Measurements from ENCODE around the gene SPAAR. TPM values are rescaled to one million over a fixed set of nuclear protein-coding genes. Genes with fewer than 3 reads are reported as not detected.
A peak's percentile ranks its signal among the peaks of the same experiment; 100 is the strongest.

SPAAR gene
- total RNA-seq = not detected
- polyA plus RNA-seq = not detected

GRCh38 chr9:35909274-35909673 lies at the start of gene SPAAR:
SPAAR (plus strand) TSS chr9:35909490; CDS start chr9:35910464, 974 bp downstream.
- no peaks in the 10 kb centered on the region for H3K27me3 ChIP-seq (ENCODE audit: insufficient read depth, low read length)
- Mint-ChIP-seq H3K4me3 (peak within 1 kb of the TSS in 7 of 8 donors; percentile 12 to 88 (median 73)), H3K27ac (peak within 1 kb of the TSS; percentile 69 to 97 (median 94)), H3K4me1 (peaks cover 44 to 75% (median 63%) of the 10 kb centered on the region in 4 donors), H3K36me3 (no peaks in the 10 kb centered on the region), H3K27me3 (no peaks in the 10 kb centered on the region), H3K9me3 (peaks cover 0 to 2% (median 0%) of the 10 kb centered on the region in 8 donors)
- CTCF ChIA-PET (ENCODE audit: partially characterized antibody) = interaction anchor here (17.5 kb wide), 1 partner anchor 33 kb away, joined by 379 read pairs; no protein-coding TSS in a partner anchor
- DNase-seq = no peak
- no peaks in the 10 kb centered on the region for H3K9me3 ChIP-seq (ENCODE audit: control insufficient read depth in 1 of 2, low read length in 2 of 2)
- POLR2A ChIA-PET (ENCODE audit: partially characterized antibody) = no interaction called here
- H3K36me3 ChIP-seq (ENCODE audit: insufficient read depth, low read length) = no peaks in the 10 kb centered on the region
- intact Hi-C loops (cut with micrococcal nuclease) = no loop called here
- H3K27ac ChIP-seq (ENCODE audit: low read depth, low read length) = peak within 1 kb of the TSS; percentile 30
- peaks cover 81% of the 10 kb centered on the region for H3K4me1 ChIP-seq (ENCODE audit: insufficient read depth, low read length)
- no peak within 1 kb of the TSS for H3K4me3 ChIP-seq (ENCODE audit: low read length in 2 of 2)

- no peak overlapping the region for H3K27ac ChIP-seq (ENCODE audit: low read depth, low read length)
- intact Hi-C loops (cut with micrococcal nuclease) = no loop called here
- POLR2A ChIA-PET (ENCODE audit: partially characterized antibody) = no interaction called here
Measured at GRCh38 chr9:35859990-35860339, 49.3 kb upstream of the SPAAR start.

GRCh38 chr9:35861161-35861897 lies 48.0 kb upstream of the SPAAR start:
- Mint-ChIP-seq H3K4me1 (peaks cover 0 to 3% (median 1%) of the 10 kb centered on the region in 4 donors), H3K27me3 (peaks cover 13 to 16% of the 10 kb centered on the region in 2 donors), H3K36me3 (no peaks in the 10 kb centered on the region), H3K9me3 (peaks cover 0 to 2% (median 0%) of the 10 kb centered on the region in 8 donors), H3K4me3 (no peak overlapping the region), H3K27ac (peak overlapping the region in 1 of 7 donors; percentile 59)
- no peak overlapping the region for H3K4me3 ChIP-seq (ENCODE audit: low read length in 2 of 2)
- no peaks in the 10 kb centered on the region for H3K4me1 ChIP-seq (ENCODE audit: insufficient read depth, low read length)
- H3K36me3 ChIP-seq (ENCODE audit: insufficient read depth, low read length) = no peaks in the 10 kb centered on the region
- no peaks in the 10 kb centered on the region for H3K9me3 ChIP-seq (ENCODE audit: control insufficient read depth in 1 of 2, low read length in 2 of 2)
- intact Hi-C loops (cut with micrococcal nuclease) = no loop called here
- POLR2A ChIA-PET (ENCODE audit: partially characterized antibody) = no interaction called here
- no peak for DNase-seq
- H3K27ac ChIP-seq (ENCODE audit: low read depth, low read length) = no peak overlapping the region
- H3K27me3 ChIP-seq (ENCODE audit: insufficient read depth, low read length) = peaks cover 5% of the 10 kb centered on the region
- CTCF ChIA-PET (ENCODE audit: partially characterized antibody) = interaction anchor here (0.7 kb wide), 1 partner anchor 21 kb away, joined by 3 read pairs; no protein-coding TSS in a partner anchor

More at GRCh38 chr9:35859990-35860339, 49.3 kb upstream of the SPAAR start:
- Histone ChIP-seq H3K9me3 (ENCODE audit: control insufficient read depth in 1 of 2, low read length in 2 of 2) (no peaks in the 10 kb centered on the region), H3K4me3 (ENCODE audit: low read length in 2 of 2) (no peak overlapping the region), H3K4me1 (ENCODE audit: insufficient read depth, low read length) (no peaks in the 10 kb centered on the region), H3K36me3 (ENCODE audit: insufficient read depth, low read length) (no peaks in the 10 kb centered on the region), H3K27me3 (ENCODE audit: insufficient read depth, low read length) (peaks cover 5% of the 10 kb centered on the region)
- Mint-ChIP-seq H3K4me1 (peaks cover 0 to 3% (median 1%) of the 10 kb centered on the region in 4 donors), H3K27me3 (peaks cover 13 to 16% of the 10 kb centered on the region in 2 donors), H3K4me3 (no peak overlapping the region), H3K9me3 (peaks cover 0 to 2% (median 0%) of the 10 kb centered on the region in 8 donors), H3K36me3 (no peaks in the 10 kb centered on the region), H3K27ac (no peak overlapping the region)
- DNase-seq = no peak
- CTCF ChIA-PET (ENCODE audit: partially characterized antibody) = interaction anchor here (0.7 to 1.2 kb wide), 3 partner anchors 18 to 70 kb away, joined by 3 to 5 read pairs (median 3); no protein-coding TSS in a partner anchor

- intact Hi-C loops (cut with micrococcal nuclease) = no loop called here
- Histone ChIP-seq H3K4me3 (ENCODE audit: low read length in 2 of 2) (no peak overlapping the region), H3K27me3 (ENCODE audit: insufficient read depth, low read length) (peaks cover 5% of the 10 kb centered on the region), H3K4me1 (ENCODE audit: insufficient read depth, low read length) (no peaks in the 10 kb centered on the region), H3K36me3 (ENCODE audit: insufficient read depth, low read length) (no peaks in the 10 kb centered on the region), H3K9me3 (ENCODE audit: control insufficient read depth in 1 of 2, low read length in 2 of 2) (no peaks in the 10 kb centered on the region), H3K27ac (ENCODE audit: low read depth, low read length) (no peak overlapping the region)
- H3K27ac Mint-ChIP-seq = no peak overlapping the region
- peaks cover 11 to 13% of the 10 kb centered on the region in 2 donors for H3K27me3 Mint-ChIP-seq
- peaks cover 0 to 2% (median 0%) of the 10 kb centered on the region in 8 donors for H3K9me3 Mint-ChIP-seq
- no peak overlapping the region for H3K4me3 Mint-ChIP-seq
- POLR2A ChIA-PET (ENCODE audit: partially characterized antibody) = no interaction called here
- peaks cover 0 to 2% (median under 1%) of the 10 kb centered on the region in 4 donors for H3K4me1 Mint-ChIP-seq
- no peaks in the 10 kb centered on the region for H3K36me3 Mint-ChIP-seq
- DNase-seq = no peak
- CTCF ChIA-PET (ENCODE audit: partially characterized antibody) = interaction anchor here (0.7 kb wide), 1 partner anchor 20 kb away, joined by 3 read pairs; no protein-coding TSS in a partner anchor
Measured at GRCh38 chr9:35862328-35862727, 47.0 kb upstream of the SPAAR start.

- intact Hi-C loops (cut with micrococcal nuclease) = no loop called here
- H3K27ac ChIP-seq (ENCODE audit: low read depth, low read length) = no peak overlapping the region
- H3K4me1 Mint-ChIP-seq = peaks cover 0 to 2% (median 0%) of the 10 kb centered on the region in 4 donors
- ChIA-PET POLR2A (ENCODE audit: partially characterized antibody) (no interaction called here), CTCF (ENCODE audit: partially characterized antibody) (interaction anchor here (1.0 kb wide), 1 partner anchor 73 kb away, joined by 3 read pairs; no protein-coding TSS in a partner anchor)
- no peak overlapping the region for H3K27ac Mint-ChIP-seq
- peaks cover 10 to 13% of the 10 kb centered on the region in 2 donors for H3K27me3 Mint-ChIP-seq
- H3K27me3 ChIP-seq (ENCODE audit: insufficient read depth, low read length) = peaks cover 5% of the 10 kb centered on the region
- H3K4me3 Mint-ChIP-seq = no peak overlapping the region
- no peaks in the 10 kb centered on the region for H3K4me1 ChIP-seq (ENCODE audit: insufficient read depth, low read length)
- no peak overlapping the region for H3K4me3 ChIP-seq (ENCODE audit: low read length in 2 of 2)
- no peak for DNase-seq
- H3K36me3 ChIP-seq (ENCODE audit: insufficient read depth, low read length) = no peaks in the 10 kb centered on the region
- H3K9me3 ChIP-seq (ENCODE audit: control insufficient read depth in 1 of 2, low read length in 2 of 2) = no peaks in the 10 kb centered on the region
- H3K9me3 Mint-ChIP-seq = no peaks in the 10 kb centered on the region
- no peaks in the 10 kb centered on the region for H3K36me3 Mint-ChIP-seq
Measured at GRCh38 chr9:35863583-35863982, 45.7 kb upstream of the SPAAR start.

GRCh38 chr9:35864695-35865255 lies 44.5 kb upstream of the SPAAR start:
- no peak for DNase-seq
- Mint-ChIP-seq H3K36me3 (no peaks in the 10 kb centered on the region), H3K4me3 (no peak overlapping the region), H3K9me3 (peaks cover 0 to 1% (median 0%) of the 10 kb centered on the region in 8 donors), H3K27ac (no peak overlapping the region), H3K4me1 (no peaks in the 10 kb centered on the region), H3K27me3 (peaks cover 10 to 13% of the 10 kb centered on the region in 2 donors)
- Histone ChIP-seq H3K9me3 (ENCODE audit: control insufficient read depth in 1 of 2, low read length in 2 of 2) (no peaks in the 10 kb centered on the region), H3K36me3 (ENCODE audit: insufficient read depth, low read length) (no peaks in the 10 kb centered on the region), H3K4me1 (ENCODE audit: insufficient read depth, low read length) (no peaks in the 10 kb centered on the region), H3K27ac (ENCODE audit: low read depth, low read length) (no peak overlapping the region), H3K27me3 (ENCODE audit: insufficient read depth, low read length) (peaks cover 5% of the 10 kb centered on the region), H3K4me3 (ENCODE audit: low read length in 2 of 2) (no peak overlapping the region)
- CTCF ChIA-PET (ENCODE audit: partially characterized antibody) = no interaction called here
- POLR2A ChIA-PET (ENCODE audit: partially characterized antibody) = no interaction called here
- intact Hi-C loops (cut with micrococcal nuclease) = no loop called here

- no peaks in the 10 kb centered on the region for H3K4me1 ChIP-seq (ENCODE audit: insufficient read depth, low read length)
- intact Hi-C loops (cut with micrococcal nuclease) = no loop called here
- no peaks in the 10 kb centered on the region for H3K4me1 Mint-ChIP-seq
- ChIA-PET POLR2A (ENCODE audit: partially characterized antibody) (no interaction called here), CTCF (ENCODE audit: partially characterized antibody) (no interaction called here)
- H3K9me3 ChIP-seq (ENCODE audit: control insufficient read depth in 1 of 2, low read length in 2 of 2) = no peaks in the 10 kb centered on the region
- H3K27me3 Mint-ChIP-seq = peaks cover 4 to 5% of the 10 kb centered on the region in 2 donors
- H3K27ac Mint-ChIP-seq = no peak overlapping the region
- H3K27me3 ChIP-seq (ENCODE audit: insufficient read depth, low read length) = peaks cover 5% of the 10 kb centered on the region
- no peak overlapping the region for H3K4me3 Mint-ChIP-seq
- H3K36me3 ChIP-seq (ENCODE audit: insufficient read depth, low read length) = no peaks in the 10 kb centered on the region
- H3K9me3 Mint-ChIP-seq = peaks cover 0 to 1% (median 0%) of the 10 kb centered on the region in 8 donors
- H3K27ac ChIP-seq (ENCODE audit: low read depth, low read length) = no peak overlapping the region
- no peak overlapping the region for H3K4me3 ChIP-seq (ENCODE audit: low read length in 2 of 2)
- DNase-seq = no peak
- no peaks in the 10 kb centered on the region for H3K36me3 Mint-ChIP-seq
Measured at GRCh38 chr9:35867538-35867937, 41.8 kb upstream of the SPAAR start.

All from CD4-positive, alpha-beta memory T cell (primary cell).